ENCODE measurements around the gene NBEA.
A peak's percentile ranks its signal among the peaks of the same experiment; 100 is the strongest.
"Not testable (repeated sequence)": the region's sequence is repeated elsewhere in the genome, so short reads cannot be mapped to it uniquely, and the experiment has no call there.

The NBEA gene

GRCh38 chr13:35664747-35665146, 722.7 kb downstream of the NBEA start:
- no peak for DNase-seq (ENCODE audit: low spot score)

- no peak for DNase-seq (ENCODE audit: low spot score)
These were observed 727.3 kb downstream of the NBEA start for GRCh38 chr13:35669321-35669720.

DNA sequence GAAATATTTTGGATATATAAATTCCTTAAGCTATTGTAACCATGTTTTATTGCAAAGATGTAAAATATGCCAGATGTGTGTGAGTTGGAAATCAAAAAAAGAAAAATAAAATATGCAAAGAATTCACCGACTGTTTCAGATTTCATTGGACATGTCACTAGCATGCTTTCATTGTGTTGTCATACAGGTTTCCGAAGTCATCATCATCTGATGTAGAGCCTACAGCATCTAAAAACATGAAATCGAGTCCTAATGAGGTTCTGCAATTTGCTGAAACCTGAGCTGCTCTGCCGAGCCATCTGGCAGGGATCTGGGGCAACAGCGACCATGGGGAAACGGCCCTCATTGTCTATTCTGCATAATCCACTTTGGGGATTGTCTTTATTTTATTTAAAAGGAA, 730.5 kb downstream of the NBEA start:
- DNase-seq (ENCODE audit: low spot score) = no peak

GRCh38 chr13:35675651-35676050, 733.6 kb downstream of the NBEA start:
- DNase-seq (ENCODE audit: low spot score) = no peak

DNA sequence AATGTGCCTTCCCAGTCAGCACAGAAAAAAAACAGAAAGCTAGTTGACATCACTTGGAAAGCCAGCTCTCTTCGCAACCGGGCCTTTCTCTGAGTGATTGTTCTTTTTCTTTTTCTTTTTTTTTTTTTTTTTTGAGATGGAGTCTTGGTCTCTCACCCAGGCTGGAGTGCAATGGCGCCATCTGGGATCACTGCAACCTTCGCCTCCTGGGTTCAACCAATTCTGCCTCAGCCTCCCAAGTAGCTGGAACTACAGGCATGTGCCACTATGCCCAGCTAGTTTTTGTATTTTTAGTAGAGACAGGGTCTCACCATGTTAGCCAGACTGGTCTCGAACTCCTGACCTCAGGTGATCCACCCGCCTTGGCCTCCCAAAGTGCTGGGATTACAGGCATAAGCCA, 735.8 kb downstream of the NBEA start:
- DNase-seq (ENCODE audit: low spot score) = not testable (repeated sequence)

- DNase-seq (ENCODE audit: low spot score) = no peak
These were observed 739.6 kb downstream of the NBEA start for GRCh38 chr13:35681685-35682084.

DNA sequence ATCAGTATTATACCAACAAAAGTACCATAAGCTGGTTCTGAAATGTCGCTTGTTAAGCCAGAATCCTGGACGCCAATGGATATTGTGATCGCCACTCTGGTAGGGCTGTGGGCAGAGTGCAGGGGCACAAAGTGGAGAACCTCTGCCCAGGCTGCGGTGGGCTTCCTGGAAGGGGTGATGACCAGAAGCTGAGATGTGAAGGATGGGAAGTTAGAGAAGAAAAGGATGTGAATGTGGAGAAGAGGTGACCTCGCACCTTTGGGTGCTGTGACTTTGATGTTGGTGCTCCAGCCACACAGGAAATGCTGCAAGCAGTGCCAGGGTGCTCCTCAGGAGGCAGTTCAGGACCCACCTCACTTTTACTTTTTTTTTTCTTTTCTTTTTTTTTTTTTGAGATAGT, 742.4 kb downstream of the NBEA start:
- DNase-seq (ENCODE audit: low spot score) = no peak

DNA sequence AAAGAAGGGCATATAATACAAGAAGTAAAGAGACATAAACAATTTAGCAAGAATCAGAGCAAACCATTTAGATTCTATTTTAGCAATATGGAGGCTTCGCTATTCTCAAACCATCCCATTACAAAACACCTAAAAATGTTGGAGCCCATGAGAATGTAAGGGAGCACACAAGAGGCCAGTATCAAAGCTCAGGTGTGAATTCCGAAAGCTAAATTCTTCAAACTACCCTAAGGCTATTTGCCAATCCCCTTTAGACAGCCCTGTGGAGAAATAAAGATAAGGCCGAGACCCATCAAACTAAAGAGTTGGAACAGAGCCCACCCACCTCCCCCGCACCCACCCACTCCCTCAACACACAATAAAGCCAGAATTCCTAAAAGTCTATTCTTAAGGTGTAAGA, 745.3 kb downstream of the NBEA start:
- DNase-seq (ENCODE audit: low spot score) = no peak

- peak; percentile 64 for DNase-seq (ENCODE audit: low spot score)
These were observed 748.6 kb downstream of the NBEA start for GRCh38 chr13:35690581-35691207.

- DNase-seq (ENCODE audit: low spot score) = no peak
These were observed 751.2 kb downstream of the NBEA start for GRCh38 chr13:35693134-35693784.

DNA sequence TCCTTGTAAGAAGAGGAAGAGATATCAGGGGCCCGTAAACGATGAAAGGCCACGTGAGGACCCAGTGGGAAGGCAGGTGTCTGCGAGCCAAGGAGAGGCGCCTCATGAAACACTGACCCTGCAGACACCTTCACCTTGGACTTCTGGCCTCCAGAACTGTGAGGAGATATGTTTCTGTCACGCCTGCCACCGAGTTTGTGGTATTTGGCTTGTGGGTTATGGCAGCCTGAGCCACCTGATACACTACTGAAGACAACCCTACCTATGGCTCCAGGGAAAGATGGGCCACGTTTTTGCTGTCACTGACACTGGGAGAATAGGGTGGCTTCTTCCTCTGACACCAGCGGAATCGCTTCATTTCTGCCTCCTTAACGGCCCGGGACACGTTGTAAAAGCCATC, 752.0 kb downstream of the NBEA start:
- no peak for DNase-seq (ENCODE audit: low spot score)

DNA sequence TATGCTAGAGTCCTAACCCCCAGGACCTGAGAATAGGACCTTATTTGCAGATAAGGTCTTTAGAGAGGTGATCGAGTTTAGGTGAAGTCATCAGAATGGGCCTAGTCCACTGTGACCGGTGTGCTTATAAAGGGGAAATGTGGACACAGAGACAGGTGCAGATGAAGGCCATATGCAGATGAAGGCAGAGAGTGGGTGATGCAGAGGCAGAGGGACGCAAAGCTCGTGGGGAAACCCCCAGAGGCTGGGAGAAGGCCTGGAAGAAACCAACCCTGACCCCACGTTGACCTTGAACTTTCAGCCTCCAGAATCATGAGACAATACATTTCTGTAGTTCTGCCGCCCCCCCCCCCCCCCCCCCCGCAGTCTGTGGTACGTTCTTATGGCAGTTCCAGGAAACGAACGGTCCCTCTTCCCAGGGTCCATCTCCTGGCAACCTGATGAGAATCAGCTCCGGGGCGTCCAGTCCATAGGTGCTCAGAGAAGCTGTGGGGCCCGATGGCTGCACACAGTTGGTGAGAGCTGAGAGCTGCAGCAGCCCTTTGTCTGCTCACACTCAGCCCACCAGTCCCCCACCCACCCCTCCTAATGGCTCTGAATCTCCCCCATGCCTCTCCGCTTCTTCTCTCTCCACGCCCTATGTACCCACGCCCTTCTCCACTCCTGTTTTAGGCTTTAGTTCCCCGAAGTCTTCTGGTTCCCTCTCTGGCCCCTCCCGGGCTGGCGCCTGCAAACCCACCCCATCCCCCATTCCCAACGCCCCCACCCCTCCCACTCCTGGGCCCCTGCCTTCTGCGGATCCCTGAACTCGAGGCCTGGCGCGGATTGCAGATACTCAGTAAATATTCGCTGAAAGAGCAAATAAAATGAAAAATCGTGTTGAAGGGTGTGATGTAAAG, 752.7 kb downstream of the NBEA start:
- peak; percentile 68 for DNase-seq (ENCODE audit: low spot score)

GRCh38 chr13:35695448-35695770, 753.3 kb downstream of the NBEA start:
- peak; percentile 75 for DNase-seq (ENCODE audit: low spot score)

DNA sequence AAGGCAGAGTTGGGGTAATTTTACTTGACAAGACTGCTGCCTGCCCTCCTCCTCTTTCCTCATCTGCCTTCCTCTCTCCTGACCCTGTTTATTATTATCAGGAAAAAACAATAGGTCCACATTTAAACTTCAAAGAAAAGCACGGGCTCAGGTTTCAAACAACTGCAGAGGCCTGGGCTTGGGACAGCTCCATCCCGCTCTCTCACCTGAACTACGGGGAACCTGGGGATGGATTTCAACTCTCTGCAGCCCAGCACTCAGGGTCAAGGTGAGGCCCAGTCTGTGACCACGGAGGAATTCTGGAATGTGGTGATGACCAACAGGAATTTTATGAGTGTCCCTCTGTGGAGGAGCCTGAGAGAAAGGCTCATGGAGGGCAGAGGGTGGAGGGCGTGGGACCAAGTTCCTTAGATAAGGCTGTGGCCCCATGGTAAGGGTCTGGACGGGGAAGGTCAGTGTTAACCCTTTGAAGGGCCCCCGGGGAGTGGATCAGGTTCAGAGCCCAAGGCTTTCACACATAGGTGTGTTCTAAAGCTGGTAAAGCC, 755.2 kb downstream of the NBEA start:
- peak; percentile 55 for DNase-seq (ENCODE audit: low spot score)

DNA sequence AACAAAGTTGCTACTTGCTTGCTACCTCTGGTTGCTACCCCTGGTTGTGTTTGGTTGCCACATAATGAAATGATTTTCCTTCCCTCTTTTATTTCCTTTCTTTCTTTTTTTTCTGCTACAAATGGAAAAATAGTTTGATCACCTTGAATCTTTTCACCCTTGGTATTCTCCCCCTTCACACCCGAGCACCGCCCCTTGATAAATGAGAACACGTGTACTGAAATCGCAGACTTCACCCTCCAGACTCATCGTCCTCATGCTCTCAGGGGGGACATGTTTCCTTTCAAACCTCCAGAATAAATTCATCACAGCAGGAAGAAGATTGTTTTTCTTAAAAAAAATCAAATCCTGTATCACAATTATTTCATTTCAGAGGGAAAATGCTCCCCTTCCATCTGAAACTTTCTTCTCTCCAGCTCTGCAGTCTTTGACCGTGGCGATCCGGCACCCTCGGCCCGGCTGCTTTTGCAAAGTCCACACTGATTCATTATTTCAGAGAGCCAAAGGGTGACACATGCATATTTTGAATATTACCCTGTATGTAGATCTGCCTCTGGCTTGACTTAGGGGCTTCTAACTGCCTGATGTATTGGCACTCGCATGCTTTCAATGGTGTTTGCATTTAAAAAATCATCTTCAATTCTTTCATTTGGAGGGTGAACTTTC, 757.0 kb downstream of the NBEA start:
- DNase-seq (ENCODE audit: low spot score) = no peak

- DNase-seq (ENCODE audit: low spot score) = peak; percentile 80
These were observed 757.9 kb downstream of the NBEA start for GRCh38 chr13:35699825-35700510.

DNA sequence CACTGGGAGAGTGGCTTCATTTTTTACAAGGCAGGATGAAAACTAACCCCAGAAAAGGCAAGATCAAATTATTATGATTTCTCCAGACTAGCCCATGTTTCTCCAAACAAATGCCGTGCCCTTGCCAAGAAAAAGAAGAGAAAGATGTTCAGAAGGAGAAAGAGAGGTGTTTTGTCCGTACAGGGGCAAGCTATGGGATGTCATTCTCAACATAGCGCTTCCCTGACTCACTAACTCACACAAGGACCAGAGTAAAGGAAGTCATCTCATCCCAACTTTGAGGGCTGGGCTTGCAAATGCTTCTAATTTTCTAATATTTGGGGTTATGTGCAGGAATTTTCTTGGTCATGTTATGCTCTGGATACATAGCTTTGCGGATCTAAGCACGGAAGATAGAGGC, 758.6 kb downstream of the NBEA start:
- no peak for DNase-seq (ENCODE audit: low spot score)

DNA sequence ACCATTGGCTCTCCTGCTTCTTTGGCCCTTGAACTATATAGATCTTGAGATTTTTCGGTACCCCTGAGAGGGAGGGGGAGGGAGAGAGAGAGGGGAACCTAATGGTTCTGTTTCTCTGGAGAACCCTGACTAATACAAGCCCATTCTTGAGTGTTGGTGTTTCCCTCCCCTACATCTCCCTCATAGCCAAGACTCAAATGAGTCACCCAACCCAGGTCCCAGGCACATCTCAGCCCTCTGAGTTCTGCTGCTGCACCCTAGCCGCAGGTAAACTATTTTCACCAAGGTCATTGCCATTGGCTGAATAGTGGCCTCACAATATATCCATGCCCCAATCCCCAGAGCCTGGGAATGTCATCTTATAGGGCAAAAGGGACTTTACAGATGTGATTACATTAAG, 760.2 kb downstream of the NBEA start:
- peak; percentile 5 for DNase-seq (ENCODE audit: low spot score)

GRCh38 chr13:35703061-35703460, 761.0 kb downstream of the NBEA start:
- no peak for DNase-seq (ENCODE audit: low spot score)

- DNase-seq (ENCODE audit: low spot score) = no peak
These were observed 762.3 kb downstream of the NBEA start for GRCh38 chr13:35704331-35704730.

DNA sequence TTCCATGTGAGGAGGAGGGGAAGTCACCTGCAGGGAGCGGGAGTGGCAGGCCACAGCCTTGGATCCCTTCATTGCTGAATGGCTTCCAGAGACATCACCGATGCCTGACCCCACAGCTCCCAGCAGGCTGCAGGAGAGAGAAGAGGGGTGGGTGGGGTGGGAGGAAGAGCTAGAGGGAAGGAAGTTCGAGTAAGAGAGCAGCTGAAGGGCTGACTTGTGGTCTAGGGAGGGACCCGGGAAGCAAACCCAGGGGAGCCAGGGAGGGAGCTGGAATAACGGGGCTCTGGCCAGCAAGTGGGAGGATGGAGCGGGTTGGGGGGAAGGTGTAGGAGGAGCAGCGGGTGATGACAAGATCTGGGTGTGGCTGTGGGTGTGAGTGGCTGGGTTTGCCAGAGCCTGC, 764.2 kb downstream of the NBEA start:
- peak; percentile 64 for DNase-seq (ENCODE audit: low spot score)

DNA sequence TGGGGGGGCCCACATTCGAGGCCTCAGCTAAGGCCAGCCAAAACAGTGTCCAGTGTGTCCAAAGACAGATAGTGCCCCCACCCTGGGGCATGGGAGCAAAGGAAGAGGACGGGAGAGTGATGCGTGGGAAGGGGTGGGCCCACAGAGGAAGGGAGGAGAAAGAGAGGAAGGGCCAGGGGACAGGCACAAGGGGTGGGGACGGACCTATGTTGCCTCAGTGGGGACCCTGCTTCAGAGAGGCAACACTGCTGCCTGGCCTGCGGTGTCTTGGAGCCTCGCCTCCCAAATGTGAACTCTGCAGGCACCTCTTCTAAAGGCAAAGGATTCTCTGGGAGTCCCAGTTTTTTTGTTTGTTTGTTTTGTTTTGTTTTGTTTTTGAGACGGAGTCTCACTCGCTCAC, 764.7 kb downstream of the NBEA start:
- peak; percentile 55 for DNase-seq (ENCODE audit: low spot score)
